NOMO-1 treated with DMSO at 0.1 percent for 48 hours (cell line): ENCODE measurements around the gene CCDC92.
A peak's percentile ranks its signal among the peaks of the same experiment; 100 is the strongest.
"Not testable (repeated sequence)": the region's sequence is repeated elsewhere in the genome, so short reads cannot be mapped to it uniquely, and the experiment has no call there.

Experiments
- DNase-seq: peaks from one replicate; lab custom pipeline; 2025; ENCODE audit not compliant: unreplicated experiment; lab: John Stamatoyannopoulos, UW

Gene CCDC92

GRCh38 chr12:123950476-123951349 is 21.9 kb downstream of the CCDC92 start:
- no peak for DNase-seq

DNA sequence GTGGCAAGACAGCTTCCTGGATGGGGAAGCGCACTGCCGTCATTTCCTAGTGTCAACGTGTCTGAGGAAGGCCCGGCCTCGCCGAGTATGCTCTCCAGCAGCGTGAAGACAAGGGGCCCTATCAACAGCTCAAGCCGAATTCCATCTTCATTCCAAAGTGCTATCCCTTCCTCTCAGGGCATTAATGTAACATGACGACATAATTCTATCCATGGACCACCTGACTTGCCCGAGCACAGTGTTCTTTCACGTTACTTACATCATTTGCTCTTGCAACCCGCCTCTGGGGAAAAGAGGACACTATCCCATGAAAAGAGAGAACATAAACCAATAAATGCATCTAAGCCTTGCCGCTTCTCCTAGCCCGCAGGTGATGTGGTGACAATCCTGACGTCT is 22.9 kb downstream of the CCDC92 start:
- no peak for DNase-seq

GRCh38 chr12:123948796-123949769 is 23.5 kb downstream of the CCDC92 start:
- DNase-seq = no peak

DNA sequence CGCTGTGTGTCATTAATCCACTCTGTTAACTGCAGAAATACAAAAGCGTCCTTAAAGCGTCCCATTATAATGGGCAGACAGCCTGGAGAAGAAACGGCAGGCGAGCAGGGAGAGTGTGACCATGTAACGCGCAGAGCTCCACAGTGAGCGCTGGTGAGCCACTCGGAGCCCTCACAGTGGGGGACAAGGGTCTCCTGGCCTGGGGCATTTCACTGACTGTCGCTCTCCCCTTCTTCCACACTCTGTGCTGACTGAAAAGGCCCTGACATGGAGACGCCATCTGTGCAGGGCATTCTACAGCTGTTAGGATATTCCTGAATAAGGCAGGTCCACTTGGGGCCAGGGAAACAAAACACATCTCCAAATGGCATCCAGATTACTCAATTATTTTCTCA is 24.2 kb downstream of the CCDC92 start:
- no peak for DNase-seq

DNA sequence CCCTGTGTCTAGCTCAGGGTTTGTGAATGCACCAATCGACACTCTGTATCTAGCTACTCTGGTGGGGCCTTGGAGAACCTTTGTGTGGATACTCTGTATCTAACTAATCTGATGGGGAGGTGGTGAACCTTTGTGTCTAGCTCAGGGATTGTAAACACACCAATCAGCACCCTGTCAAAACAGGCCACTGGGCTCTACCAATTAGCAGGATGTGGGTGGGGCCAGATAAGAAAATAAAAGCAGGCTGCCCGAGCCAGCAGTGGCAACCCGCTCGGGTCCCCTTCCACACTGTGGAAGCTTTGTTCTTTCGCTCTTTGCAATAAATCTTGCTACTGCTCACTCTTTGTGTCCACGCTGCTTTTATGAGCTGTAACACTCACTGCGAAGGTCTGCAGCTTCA is 25.1 kb downstream of the CCDC92 start:
- DNase-seq = not testable (repeated sequence)

DNA sequence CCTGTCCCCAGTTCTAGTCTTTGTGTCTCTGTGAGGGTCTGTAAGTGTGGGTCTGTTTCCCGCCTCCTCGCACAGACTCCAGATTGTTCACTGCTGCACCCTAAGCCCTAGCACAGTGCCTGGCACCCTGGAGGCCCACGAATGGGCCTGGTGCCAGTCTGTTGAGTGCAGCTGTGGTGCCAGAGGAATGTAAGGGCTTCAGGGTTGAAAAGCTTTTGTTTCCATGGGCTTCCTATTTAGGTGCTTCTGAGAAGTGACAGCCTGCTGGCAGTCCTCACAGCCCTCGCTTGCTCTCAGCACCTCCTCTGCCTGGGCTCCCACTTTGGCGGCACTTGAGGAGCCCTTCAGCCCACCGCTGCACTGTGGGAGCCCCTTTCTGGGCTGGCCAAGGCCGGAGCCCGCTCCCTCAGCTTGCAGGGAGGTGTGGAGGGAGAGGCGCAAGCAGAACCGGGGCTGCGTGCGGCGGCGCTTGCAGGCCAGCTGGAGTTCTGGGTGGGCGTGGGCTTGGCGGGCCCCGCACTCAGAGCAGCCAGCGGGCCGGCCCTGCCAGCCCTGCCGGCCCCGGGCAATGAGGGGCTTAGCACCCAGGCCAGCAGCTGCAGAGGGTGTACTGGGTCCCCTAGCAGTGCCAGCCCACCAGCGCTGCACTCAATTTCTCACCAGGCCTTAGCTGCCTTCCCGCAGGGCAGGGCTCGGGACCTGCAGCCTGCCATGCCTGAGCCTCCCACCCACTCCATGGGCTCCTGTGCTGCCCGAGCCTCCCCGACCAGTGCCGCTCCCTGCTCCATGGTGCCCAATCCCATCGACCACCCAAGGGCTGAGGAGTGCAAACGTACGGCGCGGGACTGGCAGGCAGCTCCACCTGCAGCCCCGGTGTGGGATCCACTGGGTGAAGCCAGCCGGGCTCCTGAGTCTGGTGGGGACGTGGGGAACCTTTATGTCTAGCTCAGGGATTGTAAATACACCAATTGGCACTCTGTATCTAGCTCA is 25.8 kb downstream of the CCDC92 start:
- not testable (repeated sequence) for DNase-seq

DNA sequence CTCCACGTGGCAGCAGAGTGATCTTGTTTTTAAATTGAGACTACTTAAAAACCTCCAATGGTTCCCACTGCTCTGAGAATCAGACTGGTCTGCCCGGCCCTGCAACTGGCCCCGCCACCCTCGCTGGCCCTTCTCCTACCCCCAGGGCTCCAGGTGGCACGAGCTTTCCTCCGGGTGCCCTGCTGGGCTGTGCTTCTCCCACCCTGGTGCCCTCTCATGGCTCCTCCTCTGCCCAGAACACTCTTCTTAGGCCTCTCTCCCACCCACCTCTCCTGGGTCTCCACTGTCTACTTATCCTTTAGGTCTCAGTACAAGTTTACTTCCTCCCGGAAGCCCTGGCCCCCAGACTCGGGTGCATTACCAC is 26.5 kb downstream of the CCDC92 start:
- DNase-seq = no peak

DNA sequence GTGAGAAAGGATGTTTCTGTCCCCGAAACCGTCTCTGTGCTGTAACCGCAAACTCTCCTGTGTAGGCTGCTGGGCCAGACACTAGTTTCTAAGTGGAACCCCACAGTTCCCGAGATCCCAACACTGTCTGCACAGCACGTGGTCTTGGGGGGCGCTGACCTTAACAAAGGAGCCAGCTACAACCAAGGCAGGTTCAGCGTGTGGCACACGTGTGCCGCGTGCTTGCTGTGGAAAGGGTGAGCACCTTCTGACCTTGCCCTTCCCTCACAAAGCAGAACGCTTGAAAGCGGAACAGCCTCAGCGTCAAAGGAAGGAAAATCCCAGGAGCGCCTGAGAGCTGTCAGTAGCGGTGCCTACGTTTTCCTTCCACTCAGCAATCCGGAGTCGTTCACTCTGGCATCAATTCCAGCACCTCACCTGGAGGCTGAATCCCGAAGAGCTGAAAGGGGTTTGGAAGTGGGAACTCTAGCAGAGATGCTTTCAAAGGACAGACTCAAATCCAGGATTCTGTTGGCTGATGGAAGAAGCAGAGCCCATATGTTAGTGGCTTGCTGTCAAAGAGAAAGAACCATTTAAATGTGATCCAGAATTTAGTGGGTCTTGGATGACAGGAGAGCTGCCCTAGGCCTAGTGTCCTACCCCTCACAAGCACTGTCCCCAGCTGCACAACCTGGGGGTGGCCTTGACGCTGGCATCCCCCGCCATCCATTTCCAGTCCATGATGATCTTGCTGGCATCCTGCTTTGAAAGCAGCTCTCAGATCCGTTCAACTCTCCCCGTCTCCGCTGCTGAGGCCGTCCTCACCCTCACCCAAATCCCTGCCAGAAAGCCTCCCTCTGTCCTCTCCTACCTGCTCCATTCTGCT is 27.1 kb downstream of the CCDC92 start:
- no peak for DNase-seq

DNA sequence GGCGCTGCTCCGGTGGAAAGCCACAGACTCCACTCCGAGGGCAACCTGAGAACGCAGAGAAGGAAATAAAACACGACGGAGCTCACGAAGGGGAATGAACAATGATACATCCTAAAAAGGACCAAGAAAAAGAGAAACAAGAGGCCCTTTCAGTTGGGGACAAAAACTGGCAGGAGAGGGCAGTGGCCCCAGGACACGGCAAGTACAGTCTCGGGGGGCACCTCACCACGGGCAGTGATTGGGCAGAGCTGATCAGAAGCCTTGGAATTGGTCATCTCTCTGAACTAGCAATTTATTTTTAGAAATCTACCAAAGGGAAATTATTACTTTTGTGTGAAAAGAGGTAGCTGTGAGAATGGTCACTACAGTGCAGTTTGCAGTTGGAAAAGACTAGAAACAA is 27.9 kb downstream of the CCDC92 start:
- DNase-seq = no peak

DNA sequence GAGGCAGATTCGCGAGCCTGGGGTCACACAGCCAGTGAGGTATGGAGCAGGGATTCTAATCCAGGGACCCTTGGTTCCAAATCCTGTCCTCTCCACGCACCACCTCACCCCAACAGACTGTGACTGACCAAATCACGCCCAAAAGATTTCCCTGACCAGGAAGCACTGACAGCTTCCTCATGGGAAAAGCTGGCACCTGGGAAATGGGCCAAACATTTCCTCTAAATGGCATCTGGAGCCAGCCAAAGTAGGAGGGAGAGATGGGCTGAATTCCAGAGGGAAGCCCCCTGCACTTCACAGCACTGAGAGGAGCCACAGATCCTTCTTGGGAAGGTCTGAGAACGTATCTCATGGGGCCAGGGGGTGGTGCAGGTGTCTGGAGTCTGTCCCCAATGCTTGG is 28.8 kb downstream of the CCDC92 start:
- no peak for DNase-seq

- DNase-seq = no peak
Measured at GRCh38 chr12:123942911-123943648, 29.6 kb downstream of the CCDC92 start.

DNA sequence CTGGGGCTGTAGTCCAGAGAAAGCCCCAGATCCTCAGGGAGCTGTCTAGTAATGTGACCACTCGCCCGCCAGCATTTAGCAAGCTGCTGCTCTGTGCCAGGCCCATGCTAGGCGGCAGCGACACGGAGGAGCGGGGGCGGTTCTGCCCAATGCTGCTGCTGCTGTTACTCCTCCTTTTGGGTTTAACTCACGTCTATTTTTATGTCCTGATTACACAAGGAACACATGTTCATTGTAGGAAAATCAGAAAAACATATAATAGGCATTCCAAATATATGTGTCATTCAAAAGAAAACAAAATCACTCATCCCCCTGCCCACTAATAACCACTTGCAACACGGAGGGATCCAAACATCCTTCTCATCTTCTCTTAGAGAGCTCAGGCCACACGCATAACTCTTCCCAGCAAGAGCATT is 30.4 kb downstream of the CCDC92 start:
- DNase-seq = no peak

DNA sequence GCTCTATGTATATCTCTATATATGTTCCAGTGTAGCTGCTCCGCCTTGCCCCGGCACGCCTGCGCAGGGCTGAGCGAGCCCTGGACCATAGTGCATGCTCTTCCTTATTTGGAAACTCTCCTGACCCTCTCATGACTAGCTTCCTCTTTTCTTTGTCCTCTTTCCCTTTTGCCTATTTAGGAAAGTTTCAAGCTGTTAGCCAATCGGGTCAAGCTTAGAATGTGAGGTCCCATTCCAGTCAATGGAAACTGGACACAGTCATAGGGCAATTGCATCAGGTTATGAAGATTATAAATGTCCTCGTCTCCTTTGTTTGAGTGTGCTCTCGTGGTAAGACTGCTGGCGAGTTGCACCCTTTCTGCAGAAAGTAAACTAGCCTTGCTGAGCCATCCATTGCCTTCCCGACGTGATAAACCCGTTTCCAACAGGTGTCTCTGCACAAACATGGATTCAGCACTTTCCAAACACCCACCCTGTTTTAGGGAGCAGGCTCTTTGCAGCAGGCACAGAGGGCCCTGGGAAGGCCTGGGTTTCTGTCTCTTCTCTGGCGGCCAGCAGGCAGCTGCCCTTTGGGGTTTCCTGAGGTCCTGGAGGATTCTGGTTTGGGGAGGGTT is 30.9 kb downstream of the CCDC92 start:
- peak; percentile 45 for DNase-seq

DNA sequence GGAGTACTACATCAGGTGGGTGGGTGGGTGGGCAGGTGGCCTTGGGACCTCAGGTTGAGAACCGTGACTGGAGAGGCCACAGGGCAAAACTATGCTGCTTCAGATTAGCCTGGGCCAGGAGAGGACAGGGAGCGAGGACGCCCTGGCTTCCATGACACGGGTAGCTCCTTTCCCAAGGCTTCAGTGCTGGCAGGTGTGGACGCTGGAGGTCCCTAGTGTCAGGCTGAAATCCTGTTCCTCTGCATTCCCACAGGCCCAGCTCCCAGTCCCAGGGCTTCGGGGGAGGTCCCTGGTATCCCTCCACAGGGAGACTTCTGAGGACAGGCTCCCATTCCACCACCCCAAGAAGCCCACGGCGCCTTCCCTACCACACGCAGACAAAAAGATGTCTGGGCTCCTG is 31.6 kb downstream of the CCDC92 start:
- no peak for DNase-seq

DNA sequence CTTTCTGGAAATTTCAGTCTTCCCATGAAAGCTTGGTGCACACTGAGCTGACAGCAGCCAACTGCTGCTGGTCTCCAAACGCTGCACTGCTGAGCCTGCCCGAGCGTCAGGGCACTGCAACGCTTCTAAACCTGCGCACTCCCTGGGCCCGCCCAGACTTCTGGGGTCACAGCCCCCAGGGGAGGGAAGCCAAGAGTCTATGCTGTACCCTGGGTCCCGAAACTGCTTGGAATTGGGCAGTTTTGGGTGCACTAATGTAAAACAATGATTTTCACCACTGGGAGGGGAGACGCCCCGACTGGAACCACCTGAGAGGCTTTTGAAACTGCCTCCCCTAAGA is 32.0 kb downstream of the CCDC92 start:
- DNase-seq = no peak

DNA sequence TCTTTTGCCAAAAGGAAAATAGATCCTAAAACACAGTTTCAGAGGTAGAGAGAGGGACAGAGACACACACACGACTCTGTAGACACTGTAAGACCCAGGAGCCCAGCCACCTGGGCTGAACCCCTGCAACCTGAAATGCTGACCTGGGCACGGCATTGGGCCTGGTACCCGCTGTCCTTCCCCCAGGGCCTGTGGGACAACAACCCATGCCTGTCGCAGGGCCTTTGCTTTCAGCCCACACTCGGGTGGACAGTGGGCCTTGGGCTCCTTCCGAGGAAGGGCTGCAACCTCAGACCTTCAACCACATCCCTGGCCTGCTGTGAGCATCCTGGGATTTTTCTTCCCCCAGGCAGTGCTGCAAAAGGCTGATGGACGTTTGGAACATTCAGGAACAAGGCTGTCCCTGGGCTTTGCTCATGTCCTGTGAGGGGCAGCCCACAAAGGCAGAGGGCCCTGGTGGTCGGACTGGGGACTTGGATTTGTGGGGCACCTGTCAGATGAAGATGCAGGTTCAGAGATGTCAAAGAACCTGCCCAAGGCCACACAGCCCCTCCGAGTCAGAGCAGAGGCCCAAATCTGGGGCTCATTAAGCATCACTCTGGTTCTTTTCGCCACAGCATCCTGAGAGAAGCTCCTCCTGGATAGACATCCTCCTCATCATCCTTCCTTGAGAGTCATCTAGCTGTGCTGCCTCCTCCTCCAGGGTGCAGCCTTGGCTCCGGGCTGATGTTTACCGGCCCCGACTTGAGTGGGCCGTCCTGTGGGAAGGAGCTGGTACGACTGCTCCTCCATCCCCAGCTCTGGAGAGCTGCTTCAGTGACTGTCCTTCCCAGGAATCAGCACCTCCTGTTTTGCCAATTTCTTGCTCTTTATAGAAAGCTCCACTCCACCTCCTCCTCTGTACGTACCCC is 32.7 kb downstream of the CCDC92 start:
- DNase-seq = no peak

- DNase-seq = no peak
Measured at GRCh38 chr12:123938679-123939480, 33.8 kb downstream of the CCDC92 start.
